Stomach (tissue), 9 donors: ENCODE measurements around the gene TGM1. TPM values are rescaled to one million over a fixed set of nuclear protein-coding genes. Genes with fewer than 3 reads are reported as not detected.
"Not testable (repeated sequence)": the region's sequence is repeated elsewhere in the genome, so short reads cannot be mapped to it uniquely, and the experiment has no call there.

Experiments
- DNase-seq, 2 donors: peaks; one replicate each; pipeline versions ENCODE4 v3.0.0 to v3.0.0-alpha.2; 2013 to 2019
- H3K27ac ChIP-seq, 5 donors: fragments of 200-600 bp in 4 of 5; sonication (generic) in 4 of 5; one replicate each; pipeline ENCODE4 v1.5.1; 2013 to 2019; ENCODE audit warnings: mild to moderate bottlenecking in 1 of 5, moderate library complexity in 1 of 5
- H3K27me3 ChIP-seq, 3 donors: fragments of 200-600 bp; sonication (generic); one replicate each; pipeline ENCODE4 v1.5.1; 2017 to 2019; ENCODE audit warnings: mixed run types in 1 of 3
- H3K36me3 ChIP-seq, 4 donors: fragments of 200-600 bp; sonication (generic); 1 replicate in 3 of 4; 2 replicates in 1 of 4; pipeline ENCODE4 v1.5.1; 2016 to 2019
- H3K4me1 ChIP-seq, 4 donors: fragments of 200-600 bp; sonication (generic); one replicate each; pipeline ENCODE4 v1.5.1; 2016 to 2019
- H3K4me3 ChIP-seq, 4 donors: fragments of 200-600 bp; sonication (generic) in 3 of 4; one replicate each; pipeline ENCODE4 v1.5.1; 2016 to 2019; ENCODE audit warnings: mild to moderate bottlenecking in 1 of 4
- H3K9me3 ChIP-seq, 4 donors: fragments of 200-600 bp; sonication (generic); one replicate each; pipeline ENCODE4 v1.5.1; 2016 to 2019
- CTCF ChIP-seq, 7 experiments: fragments of 450-650 bp in 4 of 7; fragments of 200-600 bp in 3 of 7; sonication (generic) in 3 of 7; IDR thresholded peaks; one replicate each; pipeline ENCODE4 v1.5.1; 2016 to 2019; ENCODE audit warnings: antibody characterized with exemption in 7 of 7, control low read depth in 2 of 7, mild to moderate bottlenecking in 1 of 7
- EP300 ChIP-seq: sonication (generic); formaldehyde crosslinking; IDR thresholded peaks from one replicate; pipeline ENCODE4 v1.6.1; 2017; ENCODE audit warnings: antibody characterized with exemption
- POLR2A ChIP-seq, 4 donors: fragments of 450-650 bp; IDR thresholded peaks; one replicate each; pipeline ENCODE4 v1.6.1; 2016; ENCODE audit warnings: antibody characterized with exemption in 4 of 4, control low read depth in 2 of 4, mild to moderate bottlenecking in 1 of 4, moderate library complexity in 1 of 4
- POLR2AphosphoS5 ChIP-seq, 3 donors: sonication (generic); formaldehyde crosslinking; IDR thresholded peaks; one replicate each; pipeline ENCODE4 v1.6.1; 2016; ENCODE audit warnings: antibody characterized with exemption in 3 of 3
- WGBS, 5 donors: extraction: QIAGEN DNeasy Blood & Tissue Kit in 3 of 5; methylation state at CpG; one replicate each; pipeline versions ENCODE4 v1.1.5 to v1.1.7; 2013 to 2018; 5-methylcytosine and 5-hydroxymethylcytosine counted together
- intact Hi-C: fragments of 100-400 bp; cut with DNase I; formaldehyde crosslinking; loops from one replicate; pipeline ENCODE4 v1.15.1; 2023; ENCODE audit warnings: low total_unique reads
- polyA plus RNA-seq, 3 donors: library from polyadenylated mRNA; stranded (reverse); fragments of 200-250 nt; gene quantifications; one replicate each; pipeline ENCODE4 v1.2.3, GENCODE V29; 2013
- total RNA-seq, 5 donors: library from RNA; depleted of rRNA; stranded (reverse); fragments of >200 nt; gene quantifications; one replicate each; pipeline versions ENCODE4 v1.1.0 to v1.2.3, GENCODE V29; 2014 to 2016
- donor health status: healthy with polysubstance abuse.
- donor health status: Bipolar disorder and iron deficiency.
- donor health status: healthy.

Gene TGM1
- total and polyA plus RNA-seq, 8 donors, result 1.7 to 131 (median 5.1) TPM

- H3K4me1 ChIP-seq, result peaks cover 20 to 42% (median 32%) of the 10 kb centered on the region in 4 donors
- no peak overlapping the region for H3K27ac ChIP-seq
- no peak for DNase-seq
- H3K27me3 ChIP-seq, result no peaks in the 10 kb centered on the region
- no peak for TF ChIP-seq EP300
- no peak for TF ChIP-seq POLR2AphosphoS5 (IDR thresholded peaks at IDR 0.05)
- no peak for TF ChIP-seq POLR2A (IDR thresholded peaks at IDR 0.05)
- no peak for TF ChIP-seq CTCF (IDR thresholded peaks at IDR 0.05)
- intact Hi-C loops, result no loop called here
- peaks cover 4 to 23% (median 15%) of the 10 kb centered on the region in 4 donors for H3K36me3 ChIP-seq
- no peaks in the 10 kb centered on the region for H3K9me3 ChIP-seq
- no peak overlapping the region for H3K4me3 ChIP-seq
- WGBS, 5 donors, result 0 to 90% (median 33%) methylated on average over 1 of the region's 1 CpG
These were observed 34.1 kb downstream of the TGM1 start for GRCh38 chr14:24228902-24229301.

- DNase-seq, result no peak
- H3K4me3 ChIP-seq, result no peak overlapping the region
- intact Hi-C loops, result no loop called here
These were observed 36.5 kb downstream of the TGM1 start for GRCh38 chr14:24226473-24226872.

GRCh38 chr14:24224618-24225071 is 38.3 kb downstream of the TGM1 start:
- Histone ChIP-seq H3K4me1 (peaks cover 0 to 16% (median 5%) of the 10 kb centered on the region in 4 donors), H3K27me3 (no peaks in the 10 kb centered on the region), H3K36me3 (peaks cover 4 to 23% (median 14%) of the 10 kb centered on the region in 4 donors), H3K4me3 (no peak overlapping the region), H3K27ac (no peak overlapping the region), H3K9me3 (no peaks in the 10 kb centered on the region)
- intact Hi-C loops, result no loop called here
- TF ChIP-seq POLR2AphosphoS5 (IDR thresholded peaks at IDR 0.05) (no peak), POLR2A (IDR thresholded peaks at IDR 0.05) (no peak), EP300 (no peak), CTCF (IDR thresholded peaks at IDR 0.05) (no peak)
- WGBS, 5 donors, result 88 to 94% (median 92%) methylated on average over 7 of the region's 7 CpGs
- no peak for DNase-seq

More at GRCh38 chr14:24226473-24226872, 36.5 kb downstream of the TGM1 start:
- Histone ChIP-seq H3K36me3 (peaks cover 4 to 23% (median 15%) of the 10 kb centered on the region in 4 donors), H3K4me1 (peaks cover 9 to 30% (median 19%) of the 10 kb centered on the region in 4 donors), H3K27ac (no peak overlapping the region), H3K9me3 (no peaks in the 10 kb centered on the region), H3K27me3 (no peaks in the 10 kb centered on the region)
- WGBS, 5 donors, result 74 to 90% (median 84%) methylated on average over 1 of the region's 1 CpG
- no peak for TF ChIP-seq EP300

- DNase-seq, H3K4me1 ChIP-seq, H3K27me3 ChIP-seq, H3K27ac ChIP-seq, intact Hi-C loops, H3K9me3 ChIP-seq, H3K4me3 ChIP-seq: not testable (repeated sequence)
- peaks cover 4 to 21% (median 7%) of the 10 kb centered on the region in 4 donors for H3K36me3 ChIP-seq
- 93 to 100% (median 97%) methylated on average over 4 of the region's 4 CpGs for WGBS, 5 donors
These were observed 40.0 kb downstream of the TGM1 start for GRCh38 chr14:24222987-24223386.

- H3K27ac ChIP-seq, result no peak overlapping the region
- TF ChIP-seq POLR2A (IDR thresholded peaks at IDR 0.05), result no peak
- TF ChIP-seq POLR2AphosphoS5 (IDR thresholded peaks at IDR 0.05), result no peak
- no peak for TF ChIP-seq EP300
- no peak for TF ChIP-seq CTCF (IDR thresholded peaks at IDR 0.05)
- H3K4me1 ChIP-seq, result peaks cover 4 to 18% (median 15%) of the 10 kb centered on the region in 4 donors
- no peak overlapping the region for H3K4me3 ChIP-seq
- WGBS, 5 donors, result 55 to 62% (median 59%) methylated on average over 3 of the region's 3 CpGs
- H3K27me3 ChIP-seq, result no peaks in the 10 kb centered on the region
- peaks cover 0 to 18% (median 13%) of the 10 kb centered on the region in 4 donors for H3K36me3 ChIP-seq
- intact Hi-C loops, result no loop called here
- DNase-seq, result no peak
- no peaks in the 10 kb centered on the region for H3K9me3 ChIP-seq
These were observed 43.5 kb downstream of the TGM1 start for GRCh38 chr14:24219521-24219920.
